Mesothelial cell of epicardium (in vitro differentiated cells): Measurements from ENCODE around the gene CELF5. TPM values are rescaled to one million over a fixed set of nuclear protein-coding genes. Genes with fewer than 3 reads are reported as not detected.

Source experiments
- DNase-seq, 2 experiments: peaks; one replicate each; pipeline ENCODE4 v3.0.0; 2021; ENCODE audit warnings: low spot score in 2 of 2; ENCODE audit not compliant: unreplicated experiment in 2 of 2
- H3K27ac Mint-ChIP-seq: 2 replicates; pipeline ENCODE4 v1.8.0; 2021; ENCODE audit warnings: mixed read lengths
- H3K27me3 Mint-ChIP-seq: 2 replicates; pipeline ENCODE4 v1.8.0; 2021; ENCODE audit warnings: low read depth, mixed read lengths
- H3K36me3 Mint-ChIP-seq: 2 replicates; pipeline ENCODE4 v1.8.0; 2021; ENCODE audit warnings: mixed read lengths
- H3K4me1 Mint-ChIP-seq: 2 replicates; pipeline ENCODE4 v1.8.0; 2021; ENCODE audit warnings: mixed read lengths
- H3K4me3 Mint-ChIP-seq: 2 replicates; pipeline ENCODE4 v1.8.0; 2021; ENCODE audit warnings: mild to moderate bottlenecking, moderate library complexity, mixed read lengths
- H3K9me3 Mint-ChIP-seq: 2 replicates; pipeline ENCODE4 v1.8.0; 2021; ENCODE audit warnings: mixed read lengths
- total RNA-seq: library from RNA; stranded (reverse); gene quantifications from 3 replicates; pipeline ENCODE4 v1.2.1, GENCODE V29; 2021
- TF ChIP-seq, protein P1 (sequence below): fragments of 200-600 bp; sonication (generic); IDR thresholded peaks from one replicate; pipeline ENCODE4 v1.5.0; 2021; ENCODE audit warnings: antibody characterized with exemption; ENCODE audit not compliant: unreplicated experiment

CELF5 gene
- total RNA-seq, 1 donor from 2014 or later = 2.4 TPM

GRCh38 chr19:3208317-3209207 lies 15.9 kb upstream of the CELF5 start:
- H3K4me3 Mint-ChIP-seq = no peak overlapping the region
- H3K27ac Mint-ChIP-seq = no peak overlapping the region
- H3K4me1 Mint-ChIP-seq = no peaks in the 10 kb centered on the region
- peaks cover 2% of the 10 kb centered on the region for H3K36me3 Mint-ChIP-seq
- no peaks in the 10 kb centered on the region for H3K9me3 Mint-ChIP-seq
- no peak for DNase-seq
- TF ChIP-seq, protein P1, sequence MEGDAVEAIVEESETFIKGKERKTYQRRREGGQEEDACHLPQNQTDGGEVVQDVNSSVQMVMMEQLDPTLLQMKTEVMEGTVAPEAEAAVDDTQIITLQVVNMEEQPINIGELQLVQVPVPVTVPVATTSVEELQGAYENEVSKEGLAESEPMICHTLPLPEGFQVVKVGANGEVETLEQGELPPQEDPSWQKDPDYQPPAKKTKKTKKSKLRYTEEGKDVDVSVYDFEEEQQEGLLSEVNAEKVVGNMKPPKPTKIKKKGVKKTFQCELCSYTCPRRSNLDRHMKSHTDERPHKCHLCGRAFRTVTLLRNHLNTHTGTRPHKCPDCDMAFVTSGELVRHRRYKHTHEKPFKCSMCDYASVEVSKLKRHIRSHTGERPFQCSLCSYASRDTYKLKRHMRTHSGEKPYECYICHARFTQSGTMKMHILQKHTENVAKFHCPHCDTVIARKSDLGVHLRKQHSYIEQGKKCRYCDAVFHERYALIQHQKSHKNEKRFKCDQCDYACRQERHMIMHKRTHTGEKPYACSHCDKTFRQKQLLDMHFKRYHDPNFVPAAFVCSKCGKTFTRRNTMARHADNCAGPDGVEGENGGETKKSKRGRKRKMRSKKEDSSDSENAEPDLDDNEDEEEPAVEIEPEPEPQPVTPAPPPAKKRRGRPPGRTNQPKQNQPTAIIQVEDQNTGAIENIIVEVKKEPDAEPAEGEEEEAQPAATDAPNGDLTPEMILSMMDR = no peak
- H3K27me3 Mint-ChIP-seq = no peaks in the 10 kb centered on the region

- Mint-ChIP-seq H3K36me3 (peaks cover under 1% of the 10 kb centered on the region), H3K27ac (no peak overlapping the region), H3K4me1 (no peaks in the 10 kb centered on the region), H3K27me3 (no peaks in the 10 kb centered on the region), H3K4me3 (no peak overlapping the region), H3K9me3 (no peaks in the 10 kb centered on the region)
- TF ChIP-seq, protein P1 = no peak
- peak in 1 of 2 experiments; percentile 57 for DNase-seq
These were observed 14.0 kb upstream of the CELF5 start for GRCh38 chr19:3210347-3211017.

GRCh38 chr19:3211191-3211590 lies 13.3 kb upstream of the CELF5 start:
- Mint-ChIP-seq H3K36me3 (no peaks in the 10 kb centered on the region), H3K9me3 (no peaks in the 10 kb centered on the region), H3K4me3 (no peak overlapping the region), H3K4me1 (no peaks in the 10 kb centered on the region), H3K27ac (no peak overlapping the region), H3K27me3 (no peaks in the 10 kb centered on the region)
- DNase-seq = no peak
- TF ChIP-seq, protein P1 = no peak

DNA sequence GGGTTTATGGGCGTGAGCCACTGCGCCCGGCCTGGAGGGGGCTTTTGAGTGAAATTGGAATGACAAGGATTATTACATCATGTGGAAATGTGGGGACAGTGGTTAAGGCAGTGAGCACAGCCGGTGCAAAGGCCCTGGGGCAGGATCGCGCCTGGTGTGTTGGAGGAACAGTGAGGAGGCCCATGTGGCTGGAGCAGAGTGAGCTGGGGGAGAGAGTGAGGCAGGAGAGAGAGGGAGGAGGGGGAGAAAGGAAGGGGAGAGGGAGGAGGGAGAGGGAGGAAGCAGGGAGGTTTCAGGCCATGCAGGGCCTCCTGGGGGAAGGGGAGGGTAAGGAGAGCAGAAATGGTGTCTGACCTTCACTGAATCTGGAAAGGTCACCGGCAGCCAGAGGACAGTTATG lies 11.3 kb upstream of the CELF5 start:
- TF ChIP-seq, protein P1 = no peak
- Mint-ChIP-seq H3K27ac (no peak overlapping the region), H3K4me3 (no peak overlapping the region), H3K9me3 (no peaks in the 10 kb centered on the region), H3K27me3 (no peaks in the 10 kb centered on the region), H3K4me1 (no peaks in the 10 kb centered on the region), H3K36me3 (no peaks in the 10 kb centered on the region)
- no peak for DNase-seq

- H3K36me3 Mint-ChIP-seq = no peaks in the 10 kb centered on the region
- H3K27ac Mint-ChIP-seq = no peak overlapping the region
- peaks cover 11% of the 10 kb centered on the region for H3K27me3 Mint-ChIP-seq
- H3K4me1 Mint-ChIP-seq = no peaks in the 10 kb centered on the region
- TF ChIP-seq, protein P1 = no peak
- no peaks in the 10 kb centered on the region for H3K9me3 Mint-ChIP-seq
- H3K4me3 Mint-ChIP-seq = no peak overlapping the region
- no peak for DNase-seq
These were observed 7.6 kb upstream of the CELF5 start for GRCh38 chr19:3216874-3217273.
